Progenitor cell of endocrine pancreas (in vitro differentiated cells): ENCODE measurements around the gene AGXT. TPM values are rescaled to one million over a fixed set of nuclear protein-coding genes. Genes with fewer than 3 reads are reported as not detected.

Experiments
- DNase-seq: peaks from one replicate; pipeline ENCODE4 v3.0.0; 2021; ENCODE audit warnings: low spot score; ENCODE audit not compliant: unreplicated experiment
- H3K27ac Mint-ChIP-seq: 2 replicates; pipeline ENCODE4 v1.8.0; 2021; ENCODE audit warnings: mild to moderate bottlenecking, moderate library complexity, mixed read lengths
- H3K27me3 Mint-ChIP-seq: 2 replicates; pipeline ENCODE4 v1.8.0; 2021; ENCODE audit warnings: mixed read lengths
- H3K36me3 Mint-ChIP-seq: 2 replicates; pipeline ENCODE4 v1.8.0; 2022; ENCODE audit warnings: mixed read lengths; ENCODE audit not compliant: insufficient read depth
- H3K4me1 Mint-ChIP-seq: 2 replicates; pipeline ENCODE4 v1.8.0; 2021; ENCODE audit warnings: low read depth, mixed read lengths
- H3K4me3 Mint-ChIP-seq: 2 replicates; pipeline ENCODE4 v1.8.0; 2021; ENCODE audit warnings: low read depth, mild to moderate bottlenecking, moderate library complexity, mixed read lengths
- H3K9me3 Mint-ChIP-seq: 2 replicates; pipeline ENCODE4 v1.8.0; 2021; ENCODE audit warnings: low read depth, mixed read lengths
- CTCF ChIP-seq: fragments of 200-600 bp; sonication (generic); IDR thresholded peaks from one replicate; pipeline ENCODE4 v1.5.0; 2021; ENCODE audit warnings: antibody characterized with exemption, mild to moderate bottlenecking; ENCODE audit not compliant: unreplicated experiment
- long read RNA-seq: library from polyadenylated mRNA; unstranded; transcript quantifications from one replicate; pipeline ENCODE4 v2.0.0, GENCODE V29; 2020
- total RNA-seq: library from RNA; stranded (reverse); gene quantifications from 2 replicates; pipeline ENCODE4 v1.2.1, GENCODE V29; 2021

AGXT gene
- 1.0 and 1.2 TPM in 2 replicates for total RNA-seq
- long read RNA-seq, partial matches to known transcripts: 0 of 1 reads
- long read RNA-seq, other reads (novel, unspliced or antisense): 1 of 1 reads

- H3K9me3 Mint-ChIP-seq: no peaks in the 10 kb centered on the region
- no peak within 1 kb of the TSS for H3K27ac Mint-ChIP-seq
- peaks cover 10% of the 10 kb centered on the region for H3K4me1 Mint-ChIP-seq
- no peak within 1 kb of the TSS for H3K4me3 Mint-ChIP-seq
- no peak for TF ChIP-seq CTCF
- peaks cover 15% of the 10 kb centered on the region for H3K27me3 Mint-ChIP-seq
- DNase-seq: no peak
- H3K36me3 Mint-ChIP-seq: no peaks in the 10 kb centered on the region
Observed at GRCh38 chr2:240868286-240869108, at the start of gene AGXT. Gene AGXT, plus strand, starts transcription at chr2:240868824. Its CDS starts 42 bp downstream, at chr2:240868866.

DNA sequence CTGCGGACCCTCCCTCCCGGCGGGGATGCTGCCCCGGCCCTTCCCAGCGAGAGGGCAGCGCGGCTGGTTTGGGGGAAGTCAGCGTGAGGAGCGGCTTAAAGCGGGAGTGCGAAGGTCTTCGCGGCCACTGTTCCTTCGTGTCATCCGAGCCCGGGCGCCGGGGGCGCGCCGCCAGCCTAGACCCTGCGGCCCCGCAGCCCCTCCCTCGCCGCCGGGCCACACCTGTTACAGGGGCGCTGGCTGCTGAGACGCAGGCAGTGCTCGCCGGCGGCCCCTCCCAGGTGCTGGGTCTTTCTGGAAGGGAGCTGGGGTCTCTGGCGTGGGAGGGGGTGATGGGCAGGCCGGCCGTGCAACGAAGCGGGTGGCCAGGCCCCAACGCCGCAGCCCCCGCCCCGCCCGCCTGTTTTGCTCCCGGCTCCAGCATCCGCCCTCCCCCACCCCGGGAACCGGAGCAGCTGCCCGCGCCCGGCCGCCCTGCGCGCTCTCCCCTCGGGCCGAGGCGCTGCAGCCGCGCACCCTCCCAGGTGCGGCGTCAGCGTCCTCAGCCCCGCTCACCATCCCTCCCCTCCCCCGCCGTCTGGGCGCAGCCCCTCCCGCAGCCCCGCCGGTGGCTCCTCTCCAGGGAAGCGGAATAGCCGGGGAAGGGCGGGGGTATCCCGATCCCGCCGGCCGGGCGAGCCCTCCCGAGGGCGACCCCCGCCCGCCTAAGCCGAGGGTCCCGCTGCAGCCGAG lies 49.3 kb upstream of the AGXT start:
- no peak for TF ChIP-seq CTCF
- Mint-ChIP-seq H3K36me3 (peaks cover 1% of the 10 kb centered on the region), H3K9me3 (peaks cover 1% of the 10 kb centered on the region), H3K27me3 (peaks cover 36% of the 10 kb centered on the region), H3K4me1 (peaks cover 10% of the 10 kb centered on the region), H3K4me3 (peak overlapping the region; percentile 72), H3K27ac (no peak overlapping the region)
- DNase-seq: peak; percentile 43

GRCh38 chr2:240819858-240820606 lies 48.6 kb upstream of the AGXT start, which contains the start of gene KIF1A:
Gene KIF1A, minus strand, starts transcription at chr2:240820219. Its CDS starts 22,467 bp downstream, at chr2:240797752.
- Mint-ChIP-seq H3K27me3 (peaks cover 43% of the 10 kb centered on the region), H3K4me1 (peaks cover 10% of the 10 kb centered on the region), H3K36me3 (no peaks in the 10 kb centered on the region), H3K27ac (peak within 1 kb of the TSS; percentile 91), H3K4me3 (peak within 1 kb of the TSS; percentile 73), H3K9me3 (no peaks in the 10 kb centered on the region)
- no peak for TF ChIP-seq CTCF
- peak; percentile 74 for DNase-seq

- Mint-ChIP-seq H3K4me3 (peak overlapping the region; percentile 73), H3K27ac (peak overlapping the region; percentile 91), H3K36me3 (no peaks in the 10 kb centered on the region), H3K4me1 (peaks cover 10% of the 10 kb centered on the region), H3K9me3 (no peaks in the 10 kb centered on the region), H3K27me3 (peaks cover 51% of the 10 kb centered on the region)
- TF ChIP-seq CTCF: peak; percentile 26
- DNase-seq: peak; percentile 44
Observed at GRCh38 chr2:240820607-240821428, 47.8 kb upstream of the AGXT start.
